KBM-7 (cell line): Measurements from ENCODE around the gene CHPT1.
"Not testable (repeated sequence)": the region's sequence is repeated elsewhere in the genome, so short reads cannot be mapped to it uniquely, and the experiment has no call there.

Source experiments
- DNase-seq: peaks from one replicate; pipeline ENCODE4 v3.0.0-alpha.2; 2015
- in situ Hi-C: fragments of 300-500 bp; cut with MboI; formaldehyde crosslinking; loops from 2 replicates; pipeline ENCODE4 v1.14.3; 2020; ENCODE audit warnings: low sequenced_read_pairs, low pct_unique_long_range_greater_than_20kb, mixed read lengths

The CHPT1 gene

GRCh38 chr12:101713059-101713682 lies 15.7 kb downstream of the CHPT1 start:
- in situ Hi-C loops, result no loop called here
- DNase-seq, result no peak

DNA sequence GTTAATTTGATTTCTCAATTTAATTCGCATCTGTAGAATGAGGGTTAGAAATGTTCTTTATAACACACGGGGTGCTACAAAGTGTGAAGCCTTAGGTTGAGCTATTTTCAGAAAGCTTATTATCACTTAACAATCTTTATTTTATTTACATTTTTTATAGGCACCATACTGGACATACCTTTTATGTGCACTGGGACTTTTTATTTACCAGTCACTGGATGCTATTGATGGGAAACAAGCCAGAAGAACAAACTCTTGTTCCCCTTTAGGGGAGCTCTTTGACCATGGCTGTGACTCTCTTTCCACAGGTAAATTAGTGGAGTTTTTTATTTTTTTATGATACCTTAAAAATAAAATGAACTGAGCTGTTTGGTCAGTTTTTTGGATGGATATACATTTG lies 16.5 kb downstream of the CHPT1 start:
- no peak for DNase-seq

GRCh38 chr12:101714877-101715444 lies 17.5 kb downstream of the CHPT1 start:
- in situ Hi-C loops, result no loop called here
- peak; percentile 52 for DNase-seq

More for the DNA sequence above, 16.5 kb downstream of the CHPT1 start:
- in situ Hi-C loops, result no loop called here

- DNase-seq, result no peak
- in situ Hi-C loops, result no loop called here
These were observed 22.1 kb downstream of the CHPT1 start for GRCh38 chr12:101719566-101719965.

- no peak for DNase-seq
- in situ Hi-C loops, result no loop called here
These were observed 22.7 kb downstream of the CHPT1 start for GRCh38 chr12:101720118-101720517.

GRCh38 chr12:101722392-101722791 lies 25.0 kb downstream of the CHPT1 start:
- no peak for DNase-seq
- in situ Hi-C loops, result no loop called here

DNA sequence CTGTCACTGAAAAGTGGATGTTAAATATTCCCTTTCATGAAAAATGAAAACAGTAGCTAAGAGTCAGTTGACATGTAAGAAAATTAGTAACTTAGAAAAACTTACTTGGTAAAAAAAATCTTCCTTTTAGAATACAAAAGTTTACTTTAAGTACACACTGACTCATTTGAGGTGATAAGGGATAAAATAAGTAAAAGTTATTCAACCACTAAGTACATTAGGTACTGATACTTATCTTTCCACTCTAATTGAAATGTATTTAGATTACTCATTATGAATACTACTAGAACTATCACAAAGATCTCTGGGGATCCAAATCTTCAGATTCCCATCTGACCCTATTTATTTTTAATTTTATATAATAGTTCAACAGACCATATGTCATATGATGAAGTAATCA lies 29.7 kb downstream of the CHPT1 start:
- in situ Hi-C loops, result no loop called here
- DNase-seq, result no peak

- DNase-seq, result no peak
- in situ Hi-C loops, result no loop called here
These were observed 32.4 kb downstream of the CHPT1 start for GRCh38 chr12:101729842-101730241.

GRCh38 chr12:101732318-101732717 lies 34.9 kb downstream of the CHPT1 start:
- in situ Hi-C loops, result no loop called here
- no peak for DNase-seq

- DNase-seq, result no peak
- in situ Hi-C loops, result no loop called here
These were observed 35.7 kb downstream of the CHPT1 start for GRCh38 chr12:101733166-101733565.

GRCh38 chr12:101734482-101734881 lies 37.0 kb downstream of the CHPT1 start:
- DNase-seq, in situ Hi-C loops: not testable (repeated sequence)

DNA sequence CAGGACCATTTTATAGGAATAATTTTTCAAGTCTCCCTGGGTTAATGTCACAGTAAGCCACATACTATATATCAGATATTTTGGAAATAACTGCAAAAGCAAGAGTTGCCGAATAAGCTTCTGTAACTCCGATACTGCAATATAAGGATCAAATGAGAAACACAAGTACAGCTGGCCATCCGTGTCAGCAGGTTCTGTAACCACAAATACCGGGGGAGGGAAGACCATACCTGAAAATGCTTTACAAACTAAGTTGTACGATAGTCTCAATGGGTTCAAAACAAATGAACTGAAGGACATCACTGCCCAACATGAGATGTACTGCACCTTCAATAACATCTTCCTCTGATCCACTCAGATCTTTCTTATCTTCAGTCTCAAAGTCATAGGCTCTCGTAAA lies 40.0 kb downstream of the CHPT1 start:
- in situ Hi-C loops, result no loop called here
- no peak for DNase-seq

DNA sequence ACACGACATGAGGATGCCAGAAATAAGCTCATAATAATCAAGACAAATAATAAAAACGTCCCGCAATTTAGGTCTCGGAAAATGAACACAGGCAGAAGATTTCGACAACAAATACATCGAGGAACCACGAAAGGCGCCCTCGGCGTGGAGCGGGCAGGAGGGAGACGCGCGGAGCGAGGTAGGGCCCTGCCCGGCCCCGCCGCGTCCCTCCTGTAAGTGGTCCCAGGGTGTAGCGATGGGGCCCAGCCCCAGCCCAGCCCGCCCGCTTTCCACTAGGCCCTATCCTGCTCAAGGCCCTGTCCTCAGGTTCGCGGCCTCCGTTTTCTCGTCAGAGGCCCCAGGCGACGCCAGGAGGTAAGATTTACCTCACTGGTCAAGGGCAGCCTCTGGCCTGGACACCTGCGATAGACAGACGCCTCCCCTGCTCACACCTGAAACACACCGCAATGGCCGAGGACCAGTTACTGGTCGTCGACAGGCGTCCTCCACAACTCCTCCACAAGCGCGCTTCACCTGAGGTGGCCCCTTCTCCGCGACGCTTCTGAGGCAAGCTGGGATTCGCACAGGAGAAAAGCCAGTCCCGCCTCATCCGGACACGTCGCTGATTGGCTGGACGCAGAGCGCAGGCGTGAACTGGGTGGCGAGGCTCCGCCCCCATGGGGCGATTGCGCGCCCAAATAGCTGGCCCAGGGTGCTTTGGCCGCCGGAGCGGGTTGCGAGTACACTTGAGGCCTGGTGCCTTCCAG lies 41.7 kb downstream of the CHPT1 start, which contains the start of gene SYCP3:
TSS of gene SYCP3 (minus strand) at position 543 of the 746 bp plus-strand sequence. CDS start 1,527 bp downstream, outside the sequence.
- no peak for DNase-seq
- in situ Hi-C loops, result no loop called here

DNA sequence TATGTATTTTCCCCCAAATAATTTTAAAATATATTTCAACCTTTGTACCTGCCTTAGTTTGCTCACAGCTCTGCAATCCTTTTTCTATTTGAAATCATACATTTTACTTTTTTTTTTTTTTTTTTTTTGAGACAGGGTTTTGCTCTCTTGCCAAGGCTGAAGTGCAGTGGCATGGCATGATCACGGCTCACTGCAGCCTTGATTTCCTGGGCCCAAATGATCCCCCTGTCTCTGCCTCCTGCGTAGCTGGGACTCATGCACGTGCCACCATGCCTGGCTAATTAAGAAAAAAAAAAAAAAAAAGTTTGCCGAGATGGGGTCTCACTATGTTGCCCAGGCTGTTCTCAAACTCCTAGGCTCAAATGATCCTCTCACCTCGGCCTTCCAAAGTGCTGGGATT lies 43.1 kb downstream of the CHPT1 start:
- DNase-seq, result no peak
- in situ Hi-C loops, result no loop called here

GRCh38 chr12:101740980-101741379 lies 43.5 kb downstream of the CHPT1 start:
- in situ Hi-C loops, result no loop called here
- DNase-seq, result no peak

DNA sequence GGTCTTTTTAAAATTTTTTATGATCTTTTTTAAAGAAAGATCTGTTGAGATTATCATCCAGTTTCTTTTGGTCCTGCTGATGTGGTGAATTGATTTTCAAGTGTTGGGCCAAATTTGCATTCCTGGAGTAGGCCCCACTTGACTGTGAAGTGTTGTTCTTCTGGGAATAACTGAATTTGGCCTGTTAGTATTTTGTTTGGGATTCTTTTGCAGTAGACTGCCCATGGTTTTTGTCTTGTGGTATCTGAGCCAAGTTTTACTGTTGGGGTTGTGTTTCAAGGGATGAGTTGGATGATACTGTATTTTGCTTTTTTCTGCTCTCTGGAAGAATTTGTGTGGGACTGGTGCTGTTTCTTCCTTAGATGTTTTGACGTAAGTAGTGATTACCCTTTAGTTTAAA lies 45.8 kb downstream of the CHPT1 start:
- in situ Hi-C loops, result no loop called here
- DNase-seq, result no peak

GRCh38 chr12:101743724-101744472 lies 46.5 kb downstream of the CHPT1 start:
- peak; percentile 12 for DNase-seq
- in situ Hi-C loops, result no loop called here

GRCh38 chr12:101745481-101745880 lies 48.0 kb downstream of the CHPT1 start:
- in situ Hi-C loops, result no loop called here
- no peak for DNase-seq

- in situ Hi-C loops, result no loop called here
- DNase-seq, result no peak
These were observed 48.8 kb downstream of the CHPT1 start for GRCh38 chr12:101746196-101746595.

DNA sequence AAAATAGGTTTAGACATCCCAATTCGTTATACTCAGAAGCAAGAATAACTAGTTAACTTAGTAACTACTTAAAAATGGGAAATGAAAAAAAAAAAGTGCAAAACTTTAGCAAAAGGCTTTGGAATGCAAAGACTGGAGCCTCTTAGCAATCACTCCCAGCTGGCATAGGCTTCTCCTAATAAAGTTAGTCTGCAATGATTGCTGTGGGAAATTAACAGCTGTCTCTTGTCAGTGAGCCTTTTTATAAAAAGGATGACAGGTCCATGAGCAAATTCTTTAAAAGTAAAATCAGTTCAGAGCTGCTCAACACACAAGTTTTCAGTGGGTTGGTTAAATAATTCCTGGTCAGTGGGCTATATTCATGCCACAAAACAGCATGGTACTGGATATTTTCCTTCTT lies 49.2 kb downstream of the CHPT1 start:
- in situ Hi-C loops, result no loop called here
- DNase-seq, result no peak
